Neural cell (in vitro differentiated cells): ENCODE results near the gene SLC16A10.

ENCODE experiments used
- CTCF ChIP-seq: fragments of 450-650 bp; IDR thresholded peaks from 2 replicates; pipeline ENCODE4 v1.5.1; 2014; ENCODE audit warnings: antibody characterized with exemption, mild to moderate bottlenecking, moderate library complexity; ENCODE audit not compliant: poor library complexity, severe bottlenecking
- EP300 ChIP-seq: fragments of 450-650 bp; conservative IDR thresholded peaks from 2 replicates; pipeline ENCODE4 v1.6.1; 2014; ENCODE audit warnings: antibody characterized with exemption, mild to moderate bottlenecking, moderate library complexity; ENCODE audit not compliant: poor library complexity, severe bottlenecking
- EZH2 ChIP-seq: fragments of 200-600, 300-800 bp; shearing (Covaris generic), sonication (generic); IDR thresholded peaks from 2 replicates; pipeline ENCODE4 v1.6.1; 2014; ENCODE audit warnings: antibody characterized with exemption, low read length, borderline replicate concordance, mild to moderate bottlenecking; ENCODE audit not compliant: insufficient read depth, poor library complexity, severe bottlenecking
- POLR2AphosphoS5 ChIP-seq: IDR thresholded peaks from 2 replicates; pipeline ENCODE4 v1.6.1; 2012
- RAD21 ChIP-seq: fragments of 450-650 bp; conservative IDR thresholded peaks from 2 replicates; pipeline ENCODE4 v1.6.1; 2014; ENCODE audit warnings: antibody characterized with exemption, mild to moderate bottlenecking, moderate library complexity
- REST ChIP-seq: IDR thresholded peaks from 2 replicates; pipeline ENCODE4 v1.6.1; 2012; ENCODE audit warnings: borderline replicate concordance
- SMC3 ChIP-seq: fragments of 450-650 bp; conservative IDR thresholded peaks from 2 replicates; pipeline ENCODE4 v1.6.1; 2014; ENCODE audit warnings: antibody characterized with exemption, mild to moderate bottlenecking, moderate library complexity; ENCODE audit not compliant: poor library complexity

GRCh38 chr6:111114087-111114443, 26.8 kb downstream of the SLC16A10 start:
- TF ChIP-seq REST (no peak), POLR2AphosphoS5 (no peak), CTCF (no peak), EZH2 (no peak), RAD21 (no peak), SMC3 (no peak), EP300 (no peak)
